Stimulated activated CD4-positive, alpha-beta T cell treated with anti-CD3 and anti-CD28 coated beads, Interleukin-1b, Interleukin-23, amount 100 ng/mL, for 24 hours (primary cell): ENCODE measurements around the gene SLC9A3.
"Not testable (repeated sequence)": the region's sequence is repeated elsewhere in the genome, so short reads cannot be mapped to it uniquely, and the experiment has no call there.

Source experiments
- DNase-seq, 4 experiments: peaks; one replicate each; pipeline ENCODE4 v3.0.0-alpha.2; 2020; ENCODE audit warnings: low read depth in 4 of 4, low spot score in 1 of 4

SLC9A3 gene

GRCh38 chr5:477247-477646, 47.0 kb downstream of the SLC9A3 start:
- no peak for DNase-seq

GRCh38 chr5:476814-477175, 47.5 kb downstream of the SLC9A3 start:
- DNase-seq = no peak

GRCh38 chr5:476102-476813, 48.0 kb downstream of the SLC9A3 start:
- no peak for DNase-seq

- no peak for DNase-seq
Observed at GRCh38 chr5:475704-476101, 48.5 kb downstream of the SLC9A3 start.

GRCh38 chr5:474840-475661, 49.2 kb downstream of the SLC9A3 start:
- no peak for DNase-seq

- DNase-seq = not testable (repeated sequence)
Observed at GRCh38 chr5:474232-474839, 49.9 kb downstream of the SLC9A3 start.

- peak in 1 of 4 experiments; percentile 17 for DNase-seq
Observed at GRCh38 chr5:473551-474192, 50.6 kb downstream of the SLC9A3 start.

- DNase-seq = peak; percentile 73 to 88 (median 84)
Observed at GRCh38 chr5:472656-473550, 51.3 kb downstream of the SLC9A3 start.

GRCh38 chr5:472076-472655, 52.1 kb downstream of the SLC9A3 start:
- no peak for DNase-seq

- no peak for DNase-seq
Observed at GRCh38 chr5:471750-472058, 52.5 kb downstream of the SLC9A3 start.

- DNase-seq = no peak
Observed at GRCh38 chr5:470961-471749, 53.1 kb downstream of the SLC9A3 start.

GRCh38 chr5:469752-470483, 54.3 kb downstream of the SLC9A3 start:
- no peak for DNase-seq

- DNase-seq = no peak
Observed at GRCh38 chr5:468401-468800, 55.8 kb downstream of the SLC9A3 start.

- no peak for DNase-seq
Observed at GRCh38 chr5:466661-467310, 57.5 kb downstream of the SLC9A3 start.

- no peak for DNase-seq
Observed at GRCh38 chr5:465591-466403, 58.5 kb downstream of the SLC9A3 start.

GRCh38 chr5:464843-465590, 59.2 kb downstream of the SLC9A3 start:
- no peak for DNase-seq

- no peak for DNase-seq
Observed at GRCh38 chr5:464446-464842, 59.8 kb downstream of the SLC9A3 start.
